NCI-H82 treated with DMSO at 0.1 percent for 48 hours (cell line): ENCODE data around the gene SMC5.
"Not testable (repeated sequence)": the region's sequence is repeated elsewhere in the genome, so short reads cannot be mapped to it uniquely, and the experiment has no call there.

Experiments
- DNase-seq: peaks from one replicate; lab custom pipeline; 2025; ENCODE audit not compliant: unreplicated experiment; lab: John Stamatoyannopoulos, UW

Gene SMC5

DNA sequence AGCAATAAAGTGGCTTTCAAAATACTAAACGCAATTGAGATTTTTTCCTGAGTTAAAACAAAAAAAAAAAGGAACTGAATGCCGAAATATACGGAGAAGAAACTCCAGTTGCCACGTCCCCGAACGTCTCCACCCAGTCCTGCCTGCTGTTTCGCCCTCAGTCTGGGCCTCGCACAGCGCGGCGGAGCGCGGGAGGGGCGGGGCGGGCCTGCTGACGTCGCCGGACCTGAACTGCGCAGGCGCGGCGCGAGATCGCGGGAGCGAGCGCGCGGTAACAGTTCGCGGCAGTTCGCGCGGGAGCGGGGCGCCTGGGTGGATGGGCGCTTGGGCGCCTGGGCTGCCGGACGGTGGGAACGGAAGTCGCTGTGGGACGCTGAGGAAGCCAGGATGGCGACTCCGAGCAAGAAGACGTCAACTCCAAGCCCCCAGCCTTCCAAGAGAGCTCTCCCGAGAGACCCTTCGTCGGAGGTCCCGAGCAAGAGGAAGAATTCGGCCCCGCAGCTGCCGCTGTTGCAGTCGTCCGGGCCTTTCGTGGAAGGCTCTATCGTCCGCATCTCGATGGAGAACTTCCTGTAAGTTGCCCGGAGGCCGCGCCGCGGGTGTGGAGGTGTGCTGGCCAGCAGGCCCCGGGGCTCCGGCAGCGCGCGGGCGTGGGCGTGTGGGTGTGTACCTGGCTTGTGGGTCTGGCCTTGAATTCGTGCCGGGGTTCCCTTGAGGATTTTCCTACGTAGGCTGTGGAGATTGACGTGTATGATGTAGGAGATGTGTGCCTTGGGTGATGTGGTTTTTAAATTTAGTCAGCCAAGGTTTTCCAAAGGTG is at the start of gene SMC5:
Gene SMC5 (plus strand): TSS at position 287 of the 820 bp plus-strand sequence. CDS start 101 bp downstream, at position 388.
- peak; percentile 49 for DNase-seq

DNA sequence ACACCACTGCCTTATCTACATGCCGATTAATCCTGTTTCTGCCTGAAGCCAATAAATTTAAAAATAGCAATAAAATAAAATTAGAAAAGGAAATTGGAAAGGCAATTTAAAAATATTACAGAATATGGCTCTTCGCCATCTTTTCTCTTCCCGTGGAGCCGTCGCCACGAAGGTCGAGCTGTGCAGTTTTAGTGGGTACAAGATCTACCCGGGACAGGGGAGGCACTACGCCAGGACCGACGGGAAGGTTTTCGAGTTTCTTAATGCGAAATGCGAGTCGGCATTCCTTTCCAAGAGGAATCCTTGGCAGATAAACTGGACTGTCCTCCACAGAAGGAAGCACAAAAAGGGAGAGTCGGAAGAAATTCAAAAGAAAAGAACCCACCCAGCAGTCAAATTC is 41.7 kb upstream of the SMC5 start:
- DNase-seq = no peak

- DNase-seq = no peak
These were observed 40.0 kb upstream of the SMC5 start for GRCh38 chr9:70218767-70219166.

DNA sequence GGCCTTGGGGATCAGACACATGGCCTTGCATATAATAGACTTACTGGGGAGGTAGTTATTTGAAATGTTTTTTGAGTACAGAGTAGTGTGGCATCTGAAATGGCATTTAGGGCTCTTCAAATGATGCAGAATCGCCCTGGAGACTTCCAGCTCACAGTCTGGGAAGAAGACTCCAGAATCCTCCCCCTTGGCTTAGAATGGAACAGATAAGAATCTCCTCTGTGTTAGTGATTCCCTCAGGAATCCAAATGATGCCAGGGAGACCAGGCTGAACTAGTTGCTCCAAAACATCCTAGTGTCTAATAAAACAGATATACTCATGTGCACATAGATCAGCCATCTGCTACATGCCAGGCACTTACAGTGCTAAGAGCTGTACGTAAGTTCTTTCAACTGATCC is 38.6 kb upstream of the SMC5 start:
- no peak for DNase-seq

DNA sequence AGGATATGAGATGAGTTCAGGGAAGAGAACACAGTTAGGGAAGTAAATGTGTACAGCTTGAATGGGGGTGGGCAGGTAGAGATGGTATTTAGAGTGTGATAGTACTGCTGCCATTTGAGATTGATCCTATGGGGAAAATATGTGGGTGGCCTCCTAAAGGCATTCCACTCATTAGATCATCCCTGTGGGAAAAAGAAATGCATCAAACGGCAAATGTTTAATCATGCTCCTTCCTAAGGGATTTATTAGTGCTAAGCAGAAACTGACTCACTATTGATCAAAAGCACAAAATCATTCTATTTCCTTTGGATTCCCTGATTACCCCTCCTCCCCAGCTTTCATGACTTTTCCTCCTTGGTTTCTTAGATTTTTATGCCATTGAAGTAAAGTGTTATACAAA is 36.4 kb upstream of the SMC5 start:
- no peak for DNase-seq

DNA sequence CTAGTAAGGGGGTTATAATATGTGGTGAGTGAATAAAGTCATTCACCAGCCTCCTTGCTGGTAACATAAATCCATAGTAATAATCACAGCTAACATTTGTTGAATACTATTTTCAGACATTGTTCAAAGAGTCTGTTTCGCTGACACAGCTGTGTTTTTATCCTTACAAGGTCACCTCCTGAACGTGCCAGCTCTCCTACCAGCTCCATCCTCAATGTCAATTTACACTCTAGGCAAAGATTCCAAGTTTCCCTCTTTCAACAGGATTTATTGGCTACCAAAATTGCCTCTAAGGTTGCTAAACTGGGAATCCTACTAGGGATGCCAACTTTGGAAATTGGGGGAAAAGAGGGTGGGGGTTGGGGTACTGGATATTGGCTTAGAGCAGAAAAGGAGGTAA is 30.7 kb upstream of the SMC5 start:
- DNase-seq = no peak

DNA sequence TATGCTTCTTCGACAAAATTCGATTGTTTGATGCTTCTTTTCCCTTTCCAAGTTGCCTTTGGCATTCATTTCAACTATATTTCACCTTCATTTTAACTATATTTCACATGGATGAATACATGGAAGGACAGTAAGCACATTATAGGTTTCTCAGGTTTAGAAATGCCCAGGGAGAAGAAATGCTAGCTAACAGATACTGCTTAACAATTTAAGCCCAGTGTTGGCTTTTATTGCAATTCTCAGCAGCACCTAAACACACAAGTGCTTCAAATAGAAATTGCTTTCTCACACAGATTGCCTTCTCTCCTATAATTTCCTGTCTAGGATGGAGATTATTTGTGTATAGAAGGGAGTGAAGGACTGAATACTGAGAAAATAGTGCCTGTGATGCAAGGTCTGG is 30.2 kb upstream of the SMC5 start:
- no peak for DNase-seq

GRCh38 chr9:70229026-70229425 is 29.8 kb upstream of the SMC5 start:
- DNase-seq = no peak

DNA sequence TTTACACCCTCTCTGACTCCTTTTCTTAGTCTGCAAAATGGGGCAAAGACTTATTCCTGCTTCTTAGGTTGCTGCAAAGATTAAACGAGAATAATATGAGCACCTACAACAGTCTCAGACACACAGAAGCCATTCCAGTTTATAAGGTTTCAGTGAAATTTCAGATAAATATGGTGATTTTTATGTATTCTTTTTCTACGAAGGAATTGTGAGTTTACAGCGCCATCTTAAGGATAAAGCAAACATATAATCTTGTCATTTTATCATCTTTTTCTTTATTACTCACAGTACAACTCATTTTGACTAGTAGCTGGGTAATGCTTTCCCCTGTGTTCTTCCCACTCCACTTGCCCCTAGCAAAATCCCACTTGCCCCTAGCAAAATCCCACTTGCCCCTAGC is 29.2 kb upstream of the SMC5 start:
- peak; percentile 30 for DNase-seq

- no peak for DNase-seq
These were observed 26.3 kb upstream of the SMC5 start for GRCh38 chr9:70232476-70232875.

- DNase-seq = not testable (repeated sequence)
These were observed 24.6 kb upstream of the SMC5 start for GRCh38 chr9:70234208-70234607.

- not testable (repeated sequence) for DNase-seq
These were observed 12.8 kb upstream of the SMC5 start for GRCh38 chr9:70245952-70246351.

DNA sequence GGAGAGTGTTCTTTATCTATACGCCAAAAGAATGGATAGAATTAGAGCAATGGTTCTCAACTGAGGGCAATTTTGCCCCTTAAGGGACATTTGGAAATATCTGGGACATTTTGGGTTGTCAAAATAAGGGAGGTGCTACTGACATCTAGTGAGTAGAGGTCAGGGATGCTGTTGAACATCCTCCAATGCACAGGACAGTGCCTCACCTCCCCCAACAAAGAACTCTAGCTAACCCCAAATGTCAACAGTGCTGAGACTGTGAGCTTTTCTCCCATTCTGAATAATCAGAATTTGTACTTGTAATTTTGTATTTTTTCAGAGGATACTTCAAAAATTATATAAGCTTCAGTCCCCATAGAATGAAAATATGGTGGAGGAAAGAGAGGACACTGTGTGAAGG is 8.6 kb upstream of the SMC5 start:
- no peak for DNase-seq

DNA sequence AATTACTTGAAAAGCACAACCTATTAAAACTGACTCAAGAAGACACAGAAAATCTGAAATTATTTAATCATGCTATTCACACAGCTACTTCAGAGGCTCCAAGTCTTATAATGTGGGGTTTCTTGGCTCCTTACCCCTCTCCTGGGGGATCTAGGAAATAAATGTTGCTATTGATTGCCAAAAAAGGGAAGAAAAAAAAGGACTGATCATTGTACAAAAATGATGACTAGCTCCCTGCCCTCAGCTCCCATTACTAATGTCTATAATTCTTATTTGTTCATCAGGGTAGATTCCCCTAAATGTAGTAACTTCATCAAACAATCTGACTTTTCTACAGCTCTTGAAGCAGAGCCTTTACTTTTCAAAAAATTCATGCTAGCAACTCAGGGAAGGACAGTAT is 3.3 kb upstream of the SMC5 start:
- no peak for DNase-seq

DNA sequence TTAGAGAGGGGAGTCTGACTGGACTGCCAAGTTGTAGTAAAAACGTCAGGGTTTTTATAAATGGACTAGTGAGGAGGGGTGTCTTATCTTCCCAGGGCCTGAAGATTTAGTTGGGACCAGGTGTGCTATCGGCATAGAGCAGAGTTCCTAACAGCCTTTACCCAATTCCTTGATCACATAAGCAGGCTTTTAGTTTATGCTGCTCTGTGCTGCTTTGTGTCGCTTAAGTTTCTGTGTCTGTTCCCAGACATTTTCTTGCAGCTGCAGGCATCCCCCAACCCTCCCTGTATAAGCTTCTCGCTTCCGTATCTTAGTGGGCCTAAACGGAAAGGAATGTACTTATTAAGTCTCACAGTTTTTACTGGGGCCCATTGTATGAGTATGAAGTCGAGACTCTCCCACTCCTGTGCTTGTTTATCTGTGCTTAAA is 2.6 kb upstream of the SMC5 start:
- no peak for DNase-seq

GRCh38 chr9:70257502-70257901 is 1.3 kb upstream of the SMC5 start:
- no peak for DNase-seq

GRCh38 chr9:70257991-70258691 is 637 bp upstream of the SMC5 start:
- DNase-seq = no peak

DNA sequence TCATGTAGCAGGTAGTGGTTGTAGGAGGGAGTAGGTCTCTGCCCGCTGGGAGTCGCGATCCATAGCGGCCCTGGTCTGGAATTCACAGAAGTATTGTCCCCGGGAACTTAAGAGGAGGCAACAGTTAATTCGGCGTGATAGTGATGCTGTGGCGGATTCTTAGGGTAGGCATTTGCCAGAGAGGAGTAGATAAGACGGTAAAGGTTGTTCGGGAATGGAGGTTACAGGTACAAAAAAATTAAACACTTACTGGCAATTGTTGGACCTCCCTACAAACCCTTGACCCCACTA is 679 bp downstream of the SMC5 start:
- no peak for DNase-seq

DNA sequence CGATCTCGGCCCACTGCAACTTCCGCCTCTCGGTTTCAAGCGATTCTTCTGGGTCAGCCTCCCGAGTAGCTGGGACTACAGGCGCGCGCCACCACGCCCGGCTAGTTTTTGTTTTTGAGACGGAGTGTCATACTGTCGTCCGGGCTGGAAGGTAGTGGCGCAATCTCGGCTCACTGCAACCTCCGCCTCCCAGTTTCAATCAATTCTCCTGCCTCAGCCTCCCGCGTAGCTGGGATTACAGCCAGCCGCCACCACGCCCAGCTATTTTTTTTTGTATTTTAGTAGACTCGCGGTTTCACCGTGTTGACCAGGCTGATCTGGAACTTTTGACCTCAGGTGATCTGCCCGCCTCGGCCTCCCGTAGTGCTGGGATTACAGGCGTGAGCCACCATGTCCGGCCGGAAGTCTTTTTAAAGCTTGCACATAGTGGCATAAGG is 1.2 kb downstream of the SMC5 start:
- no peak for DNase-seq

DNA sequence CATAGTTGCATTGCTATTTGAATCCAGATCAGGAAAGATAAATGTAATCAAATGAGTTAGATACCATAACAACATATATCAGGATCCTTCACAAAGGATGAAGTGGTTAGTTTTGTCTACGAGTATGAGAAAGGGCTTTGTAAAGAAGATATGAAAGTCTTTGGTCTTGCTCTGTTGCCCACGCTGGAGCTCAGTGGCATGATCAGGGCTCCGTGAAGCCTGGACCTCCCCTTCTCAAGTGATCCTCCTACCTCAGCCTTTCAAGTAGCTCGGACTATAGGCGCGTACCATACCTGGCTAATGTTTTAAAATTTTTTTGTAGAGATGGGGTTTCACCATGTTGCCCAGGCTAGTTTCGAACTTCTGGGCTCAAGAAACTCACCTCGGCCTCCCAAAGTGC is 1.8 kb downstream of the SMC5 start:
- DNase-seq = no peak

DNA sequence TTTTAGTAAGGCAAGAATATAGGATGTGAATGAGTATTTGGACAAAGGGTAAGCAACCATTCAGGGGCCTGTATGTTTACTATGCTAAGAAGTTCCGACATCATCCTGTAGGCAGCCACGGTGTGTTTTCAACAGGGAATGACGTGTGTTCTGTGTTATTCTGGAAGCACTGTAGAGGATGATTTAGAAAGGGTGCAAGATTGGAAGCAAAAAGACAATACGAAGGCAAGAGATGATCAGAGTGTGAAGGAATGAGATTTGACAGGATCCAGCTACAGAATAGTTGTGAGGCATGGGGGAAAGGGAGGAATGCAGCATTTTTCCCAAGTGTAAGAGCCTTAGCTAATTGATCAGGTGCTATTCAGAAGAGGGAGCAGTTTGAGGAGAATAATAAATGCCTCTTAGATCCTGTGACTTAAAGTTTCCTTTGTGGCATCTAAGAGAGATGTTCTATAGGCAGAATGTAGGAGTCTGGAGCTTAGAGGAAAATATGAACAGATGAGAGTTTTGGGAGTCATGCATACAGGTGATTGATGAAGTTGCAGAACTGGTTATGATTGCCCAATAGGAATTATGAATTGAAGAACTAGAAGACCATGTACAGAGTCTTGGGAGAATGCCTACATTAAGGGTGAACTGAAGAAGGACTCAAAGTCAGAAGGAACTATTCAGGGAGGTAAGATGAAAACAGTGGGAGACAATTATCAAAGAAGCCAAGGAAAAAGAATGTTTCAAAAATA is 2.5 kb downstream of the SMC5 start:
- no peak for DNase-seq

DNA sequence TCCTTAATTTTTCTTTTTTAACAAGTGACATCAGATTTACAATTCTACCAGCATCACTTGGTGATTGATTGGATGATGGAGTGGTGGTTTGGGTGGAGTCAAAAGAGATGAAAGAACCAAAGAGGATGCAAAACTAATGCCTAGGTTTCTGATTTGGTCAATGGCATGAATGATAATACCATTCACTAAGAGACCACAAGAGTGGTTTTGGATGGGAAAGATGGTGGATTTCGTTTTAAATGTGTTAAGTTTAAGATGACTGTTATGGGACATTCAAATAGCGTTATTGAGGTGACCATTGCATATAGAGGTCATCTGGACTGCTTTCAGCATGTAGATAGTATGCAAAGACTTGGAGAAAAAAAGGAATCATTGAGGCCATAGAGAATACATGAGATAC is 3.6 kb downstream of the SMC5 start:
- DNase-seq = no peak
